ENCODE results near the gene SNURF.
"Not testable (repeated sequence)": the region's sequence is repeated elsewhere in the genome, so short reads cannot be mapped to it uniquely, and the experiment has no call there.

The SNURF gene

GRCh38 chr15:24954783-24955530 is at the start of gene SNURF, which contains the start of gene SNRPN:
Gene SNURF (plus strand): TSS chr15:24954987. CDS start chr15:24955049, 62 bp downstream.
Gene SNRPN (plus strand): TSS chr15:24954987. CDS start chr15:24974454, 19,467 bp downstream.
- no peak for DNase-seq

GRCh38 chr15:24916305-24917009 is 38.3 kb upstream of the SNURF start:
- DNase-seq, result no peak

GRCh38 chr15:24917431-24917830 is 37.4 kb upstream of the SNURF start:
- DNase-seq, result no peak

- DNase-seq, result no peak
Measured at GRCh38 chr15:24919446-24919845, 35.3 kb upstream of the SNURF start.

GRCh38 chr15:24922781-24923180 is 32.0 kb upstream of the SNURF start:
- DNase-seq, result not testable (repeated sequence)

GRCh38 chr15:24924153-24924552 is 30.6 kb upstream of the SNURF start:
- DNase-seq, result no peak

GRCh38 chr15:24924621-24925020 is 30.2 kb upstream of the SNURF start:
- DNase-seq, result no peak

- DNase-seq, result not testable (repeated sequence)
Measured at GRCh38 chr15:24931874-24932732, 22.7 kb upstream of the SNURF start.

GRCh38 chr15:24933716-24934115 is 21.1 kb upstream of the SNURF start:
- no peak for DNase-seq

- DNase-seq, result not testable (repeated sequence)
Measured at GRCh38 chr15:24938224-24938623, 16.6 kb upstream of the SNURF start.

GRCh38 chr15:24940236-24940635 is 14.6 kb upstream of the SNURF start:
- no peak for DNase-seq

- DNase-seq, result no peak
Measured at GRCh38 chr15:24943361-24943760, 11.4 kb upstream of the SNURF start.

GRCh38 chr15:24944954-24945353 is 9.8 kb upstream of the SNURF start:
- DNase-seq, result no peak

GRCh38 chr15:24945711-24946110 is 9.1 kb upstream of the SNURF start:
- no peak for DNase-seq

GRCh38 chr15:24948495-24948894 is 6.3 kb upstream of the SNURF start:
- no peak for DNase-seq

- DNase-seq, result no peak
Measured at GRCh38 chr15:24955531-24955921, 739 bp downstream of the SNURF start.

GRCh38 chr15:24956111-24956838 is 1.5 kb downstream of the SNURF start:
- peak; percentile 45 for DNase-seq

GRCh38 chr15:24957691-24958090 is 2.9 kb downstream of the SNURF start:
- DNase-seq, result no peak

- no peak for DNase-seq
Measured at GRCh38 chr15:24961967-24962366, 7.2 kb downstream of the SNURF start.

GRCh38 chr15:24962880-24963279 is 8.1 kb downstream of the SNURF start:
- no peak for DNase-seq

- no peak for DNase-seq
Measured at GRCh38 chr15:24966364-24967103, 11.7 kb downstream of the SNURF start.

GRCh38 chr15:24971052-24971451 is 16.3 kb downstream of the SNURF start:
- DNase-seq, result no peak

Measured in NCI-H1105 treated with DMSO at 0.1 percent for 48 hours (cell line).